HCT116 (cell line): ENCODE data around the gene KHNYN. TPM values are rescaled to one million over a fixed set of nuclear protein-coding genes. Genes with fewer than 3 reads are reported as not detected.

Experiments used
- ATAC-seq: fragments of 200-7000 bp; cut with Tn5 transposase; 2 replicates; pipeline ENCODE4 v1.9.1; 2020; ENCODE audit warnings: mild to moderate bottlenecking, moderate library complexity
- BruUV-seq: library from RNA; stranded (reverse); fragments of 400-500 nt; replicated peaks from 2 replicates; lab custom pipeline; 2021; lab: Mats Ljungman, UMichigan
- CTCF ChIA-PET: fragments of 300-600 bp; sonication (Branson Sonifier 250); formaldehyde crosslinking; loops from one replicate; lab custom pipeline; 2021; ENCODE audit warnings: antibody characterized with exemption; lab: Charles Lee
- POLR2A ChIA-PET: fragments of 300-600, 350-600 bp; sonication (Branson Sonifier 250); formaldehyde crosslinking; loops from one replicate; lab custom pipeline; 2021; ENCODE audit warnings: antibody characterized with exemption; lab: Charles Lee
- RAD21 ChIA-PET, 2 experiments: fragments of 300-600 bp; sonication (Branson Sonifier 250); formaldehyde crosslinking; loops; one replicate each; lab custom pipeline; 2023; ENCODE audit warnings: low total read pairs in 2 of 2; ENCODE audit not compliant: uncharacterized antibody in 2 of 2, unreplicated experiment in 2 of 2, low non-redundant PET in 1 of 2; lab: Charles Lee
- DNase-seq: peaks from one replicate; pipeline ENCODE4 v3.0.0-alpha.2; 2010; ENCODE audit warnings: low read depth, low spot score
- H2AFZ ChIP-seq: fragments of 200-600 bp; shearing (Covaris generic), sonication (generic); 2 replicates; pipeline ENCODE4 v1.6.1; 2017; ENCODE audit warnings: low read depth, mixed run types, mixed read lengths, antibody characterized with exemption, low read length; ENCODE audit not compliant: poor library complexity, severe bottlenecking
- H3K27ac ChIP-seq: 2 replicates; pipeline ENCODE4 v1.5.1; 2012; ENCODE audit warnings: low read depth, low read length
- H3K27me3 ChIP-seq: fragments of 200-600 bp; sonication (generic); 2 replicates; pipeline ENCODE4 v1.6.1; 2016; ENCODE audit warnings: mixed run types, low read length, mixed read lengths; ENCODE audit not compliant: insufficient read depth
- H3K36me3 ChIP-seq, 2 experiments: fragments of 200-500 bp in 1 of 2; fragments of 200-600 bp in 1 of 2; sonication (Bioruptor generic) in 1 of 2; sonication (generic) in 1 of 2; 2 replicates each; pipeline versions ENCODE4 v1.5.1 to v1.6.1; 2014 to 2016; ENCODE audit warnings: low read length in 2 of 2, inconsistent platforms in 1 of 2, mixed read lengths in 1 of 2, mixed run types in 1 of 2; ENCODE audit not compliant: insufficient read depth in 2 of 2, control insufficient read depth in 1 of 2
- H3K4me1 ChIP-seq, 2 experiments: fragments of 200-600 bp in 1 of 2; sonication (generic) in 1 of 2; 2 replicates each; pipeline versions ENCODE4 v1.5.1 to v1.6.1; 2012 to 2017; ENCODE audit warnings: low read length in 2 of 2, inconsistent platforms in 1 of 2, mild to moderate bottlenecking in 1 of 2, mixed read lengths in 1 of 2, mixed run types in 1 of 2, moderate library complexity in 1 of 2; ENCODE audit not compliant: insufficient read depth in 2 of 2, control insufficient read depth in 1 of 2
- H3K4me2 ChIP-seq: fragments of 200-600 bp; sonication (generic); 2 replicates; pipeline ENCODE4 v1.6.1; 2017; ENCODE audit warnings: mixed run types, low read length, mixed read lengths
- H3K4me3 ChIP-seq, 2 experiments: fragments of 200-600 bp in 1 of 2; sonication (generic) in 1 of 2; replicated peaks in 1 of 2; 2 replicates each; pipeline ENCODE4 v1.5.1; 2011 to 2016; ENCODE audit warnings: low read length in 2 of 2, control low read depth in 1 of 2, low read depth in 1 of 2, mild to moderate bottlenecking in 1 of 2, mixed read lengths in 1 of 2, mixed run types in 1 of 2
- H3K79me2 ChIP-seq: fragments of 200-600 bp; sonication (generic); 2 replicates; pipeline ENCODE4 v1.6.1; 2017; ENCODE audit warnings: mild to moderate bottlenecking, mixed run types, low read length, moderate library complexity, mixed read lengths; ENCODE audit not compliant: insufficient read depth
- H3K9ac ChIP-seq: fragments of 200-600 bp; sonication (generic); 2 replicates; pipeline ENCODE4 v1.6.1; 2016; ENCODE audit warnings: low read length, mixed read lengths
- H3K9me2 ChIP-seq: fragments of 200-600 bp; sonication (generic), shearing (Covaris generic); 2 replicates; pipeline ENCODE4 v1.6.1; 2017; ENCODE audit warnings: mixed run types, mild to moderate bottlenecking, moderate library complexity; ENCODE audit not compliant: insufficient read depth
- H3K9me3 ChIP-seq, 2 experiments: fragments of 200-500 bp in 1 of 2; fragments of 200-600 bp in 1 of 2; sonication (Bioruptor generic) in 1 of 2; sonication (generic) in 1 of 2; 2 replicates each; pipeline ENCODE4 v1.6.1; 2014 to 2017; ENCODE audit warnings: low read length in 2 of 2, mixed read lengths in 2 of 2, inconsistent platforms in 1 of 2, low read depth in 1 of 2, mild to moderate bottlenecking in 1 of 2, mixed run types in 1 of 2, moderate library complexity in 1 of 2; ENCODE audit not compliant: control insufficient read depth in 1 of 2, insufficient read depth in 1 of 2
- H4K20me1 ChIP-seq: fragments of 200-600 bp; sonication (generic), shearing (Covaris generic); 2 replicates; pipeline ENCODE4 v1.6.1; 2017; ENCODE audit warnings: mixed run types, mild to moderate bottlenecking, moderate library complexity; ENCODE audit not compliant: insufficient read depth
- JUND ChIP-seq: IDR thresholded peaks from 2 replicates; pipeline ENCODE4 v1.6.1; 2012
- RAD21 ChIP-seq: IDR thresholded peaks from 2 replicates; pipeline ENCODE4 v1.6.1; 2012; ENCODE audit warnings: low read depth, mild to moderate bottlenecking
- TCF7L2 ChIP-seq: IDR thresholded peaks from 2 replicates; pipeline ENCODE4 v1.7.0; 2011; ENCODE audit warnings: borderline replicate concordance, inconsistent platforms; ENCODE audit not compliant: insufficient read depth, insufficient read length; ENCODE audit errors: extremely low read depth
- intact Hi-C: fragments of 100-400 bp; cut with micrococcal nuclease; formaldehyde crosslinking; loops from 2 replicates; pipeline ENCODE4 v1.10.0; 2022
- total RNA-seq: library from RNA; stranded (reverse); gene quantifications from one replicate; pipeline ENCODE4 v1.2.1, GENCODE V29; 2021; ENCODE audit not compliant: unreplicated experiment
- TF ChIP-seq, protein P1 (sequence below): IDR thresholded peaks from 2 replicates; pipeline ENCODE4 v1.6.1; 2012; ENCODE audit warnings: low read depth
- TF ChIP-seq, protein P2 (sequence below), 3 experiments: fragments of 200-600 bp in 1 of 3; sonication (generic) in 1 of 3; IDR thresholded peaks in 2 of 3; conservative IDR thresholded peaks in 1 of 3; 2 replicates each; pipeline ENCODE4 v1.5.1; 2012 to 2017; ENCODE audit warnings: low read depth in 2 of 3, low read length in 2 of 3, antibody characterized with exemption in 1 of 3, borderline replicate concordance in 1 of 3, control low read depth in 1 of 3, mild to moderate bottlenecking in 1 of 3, mixed read lengths in 1 of 3, mixed run types in 1 of 3, moderate library complexity in 1 of 3; ENCODE audit not compliant: insufficient read depth in 1 of 3
- TF ChIP-seq, protein P3 (sequence below): IDR thresholded peaks from 2 replicates; pipeline ENCODE4 v1.6.1; 2011; ENCODE audit warnings: mild to moderate bottlenecking, low read length, moderate library complexity; ENCODE audit not compliant: insufficient replicate concordance; ENCODE audit errors: extremely low read depth

KHNYN gene
- total RNA-seq, 1 experiment from 2014 or later: 50.1 TPM

DNA sequence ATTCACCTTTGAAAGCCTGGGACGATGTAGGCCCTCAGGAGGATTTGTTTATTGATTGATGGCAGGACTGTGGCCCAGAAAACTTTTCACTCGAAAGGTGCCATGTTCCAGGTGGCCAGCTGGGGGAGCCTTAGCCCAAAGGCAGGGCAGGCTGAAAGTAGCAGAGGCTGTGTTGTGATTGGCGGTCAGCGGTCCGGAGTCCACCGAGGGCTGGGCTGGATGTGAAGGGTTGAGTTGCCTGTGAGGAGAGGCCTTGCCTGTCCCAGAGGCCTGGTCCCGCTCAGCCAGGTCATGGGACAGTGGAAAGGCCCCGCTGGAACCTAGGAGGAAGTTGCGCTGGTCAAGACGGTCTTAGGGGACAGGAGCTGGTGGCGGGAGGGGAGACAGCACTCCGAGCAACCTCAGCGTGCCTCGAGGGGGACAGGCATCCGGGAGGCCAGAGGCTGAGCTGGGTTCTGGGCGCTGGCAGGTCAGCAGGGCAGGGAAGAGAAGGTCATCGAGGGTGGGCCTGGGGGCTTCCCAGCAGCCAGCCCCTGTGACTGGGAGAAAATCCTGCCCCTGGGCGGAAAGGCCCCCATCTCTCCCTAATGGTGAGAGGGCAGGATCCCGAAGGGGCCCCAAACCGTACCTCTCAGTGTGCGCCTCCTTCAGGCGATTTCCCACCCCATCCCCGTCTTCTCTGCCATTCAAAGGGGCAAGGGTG is 52.0 kb downstream of the KHNYN start:
- ATAC-seq: peak; percentile 98
- TF ChIP-seq, protein P1, sequence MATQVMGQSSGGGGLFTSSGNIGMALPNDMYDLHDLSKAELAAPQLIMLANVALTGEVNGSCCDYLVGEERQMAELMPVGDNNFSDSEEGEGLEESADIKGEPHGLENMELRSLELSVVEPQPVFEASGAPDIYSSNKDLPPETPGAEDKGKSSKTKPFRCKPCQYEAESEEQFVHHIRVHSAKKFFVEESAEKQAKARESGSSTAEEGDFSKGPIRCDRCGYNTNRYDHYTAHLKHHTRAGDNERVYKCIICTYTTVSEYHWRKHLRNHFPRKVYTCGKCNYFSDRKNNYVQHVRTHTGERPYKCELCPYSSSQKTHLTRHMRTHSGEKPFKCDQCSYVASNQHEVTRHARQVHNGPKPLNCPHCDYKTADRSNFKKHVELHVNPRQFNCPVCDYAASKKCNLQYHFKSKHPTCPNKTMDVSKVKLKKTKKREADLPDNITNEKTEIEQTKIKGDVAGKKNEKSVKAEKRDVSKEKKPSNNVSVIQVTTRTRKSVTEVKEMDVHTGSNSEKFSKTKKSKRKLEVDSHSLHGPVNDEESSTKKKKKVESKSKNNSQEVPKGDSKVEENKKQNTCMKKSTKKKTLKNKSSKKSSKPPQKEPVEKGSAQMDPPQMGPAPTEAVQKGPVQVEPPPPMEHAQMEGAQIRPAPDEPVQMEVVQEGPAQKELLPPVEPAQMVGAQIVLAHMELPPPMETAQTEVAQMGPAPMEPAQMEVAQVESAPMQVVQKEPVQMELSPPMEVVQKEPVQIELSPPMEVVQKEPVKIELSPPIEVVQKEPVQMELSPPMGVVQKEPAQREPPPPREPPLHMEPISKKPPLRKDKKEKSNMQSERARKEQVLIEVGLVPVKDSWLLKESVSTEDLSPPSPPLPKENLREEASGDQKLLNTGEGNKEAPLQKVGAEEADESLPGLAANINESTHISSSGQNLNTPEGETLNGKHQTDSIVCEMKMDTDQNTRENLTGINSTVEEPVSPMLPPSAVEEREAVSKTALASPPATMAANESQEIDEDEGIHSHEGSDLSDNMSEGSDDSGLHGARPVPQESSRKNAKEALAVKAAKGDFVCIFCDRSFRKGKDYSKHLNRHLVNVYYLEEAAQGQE: no peak
- TF ChIP-seq, protein P2, sequence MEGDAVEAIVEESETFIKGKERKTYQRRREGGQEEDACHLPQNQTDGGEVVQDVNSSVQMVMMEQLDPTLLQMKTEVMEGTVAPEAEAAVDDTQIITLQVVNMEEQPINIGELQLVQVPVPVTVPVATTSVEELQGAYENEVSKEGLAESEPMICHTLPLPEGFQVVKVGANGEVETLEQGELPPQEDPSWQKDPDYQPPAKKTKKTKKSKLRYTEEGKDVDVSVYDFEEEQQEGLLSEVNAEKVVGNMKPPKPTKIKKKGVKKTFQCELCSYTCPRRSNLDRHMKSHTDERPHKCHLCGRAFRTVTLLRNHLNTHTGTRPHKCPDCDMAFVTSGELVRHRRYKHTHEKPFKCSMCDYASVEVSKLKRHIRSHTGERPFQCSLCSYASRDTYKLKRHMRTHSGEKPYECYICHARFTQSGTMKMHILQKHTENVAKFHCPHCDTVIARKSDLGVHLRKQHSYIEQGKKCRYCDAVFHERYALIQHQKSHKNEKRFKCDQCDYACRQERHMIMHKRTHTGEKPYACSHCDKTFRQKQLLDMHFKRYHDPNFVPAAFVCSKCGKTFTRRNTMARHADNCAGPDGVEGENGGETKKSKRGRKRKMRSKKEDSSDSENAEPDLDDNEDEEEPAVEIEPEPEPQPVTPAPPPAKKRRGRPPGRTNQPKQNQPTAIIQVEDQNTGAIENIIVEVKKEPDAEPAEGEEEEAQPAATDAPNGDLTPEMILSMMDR (IDR thresholded peaks at IDR 0.05 in 2 of 3, conservative IDR thresholded peaks at IDR 0.05 in 1 of 3; ENCODE audit: borderline replicate concordance in 1 of 3, insufficient read depth in 1 of 3, low read depth in 2 of 3, low read length in 2 of 3): peak; percentile 70 to 88 (median 80); a peak in 5 of 6 replicates
- TF ChIP-seq JUND (no peak), TCF7L2 (no peak), RAD21 (peak; percentile 69)
- TF ChIP-seq, protein P3, sequence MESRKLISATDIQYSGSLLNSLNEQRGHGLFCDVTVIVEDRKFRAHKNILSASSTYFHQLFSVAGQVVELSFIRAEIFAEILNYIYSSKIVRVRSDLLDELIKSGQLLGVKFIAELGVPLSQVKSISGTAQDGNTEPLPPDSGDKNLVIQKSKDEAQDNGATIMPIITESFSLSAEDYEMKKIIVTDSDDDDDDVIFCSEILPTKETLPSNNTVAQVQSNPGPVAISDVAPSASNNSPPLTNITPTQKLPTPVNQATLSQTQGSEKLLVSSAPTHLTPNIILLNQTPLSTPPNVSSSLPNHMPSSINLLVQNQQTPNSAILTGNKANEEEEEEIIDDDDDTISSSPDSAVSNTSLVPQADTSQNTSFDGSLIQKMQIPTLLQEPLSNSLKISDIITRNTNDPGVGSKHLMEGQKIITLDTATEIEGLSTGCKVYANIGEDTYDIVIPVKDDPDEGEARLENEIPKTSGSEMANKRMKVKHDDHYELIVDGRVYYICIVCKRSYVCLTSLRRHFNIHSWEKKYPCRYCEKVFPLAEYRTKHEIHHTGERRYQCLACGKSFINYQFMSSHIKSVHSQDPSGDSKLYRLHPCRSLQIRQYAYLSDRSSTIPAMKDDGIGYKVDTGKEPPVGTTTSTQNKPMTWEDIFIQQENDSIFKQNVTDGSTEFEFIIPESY: no peak
- Histone ChIP-seq H3K27me3 (no peaks in the 10 kb centered on the region), H3K36me3 (no peaks in the 10 kb centered on the region), H3K9me2 (no peaks in the 10 kb centered on the region), H3K4me1 (peaks cover 2 to 23% of the 10 kb centered on the region in 2 experiments; a peak in 3 of 4 replicates), H2AFZ (no peak overlapping the region), H3K4me2 (0 out of 2 replicates have a peak overlapping the region, but pooled peaks have one; percentile 17), H3K4me3 (no peak overlapping the region), H4K20me1 (no peaks in the 10 kb centered on the region), H3K27ac (no peak overlapping the region), H3K9me3 (no peaks in the 10 kb centered on the region), H3K9ac (no peak overlapping the region), H3K79me2 (no peaks in the 10 kb centered on the region)
- ChIA-PET RAD21 (no interaction called here), CTCF (interaction anchor here (0.5 to 1.4 kb wide), 5 partner anchors 9 to 228 kb away, joined by 3 to 4 read pairs (median 3); partner anchors contain the start of gene SDR39U1), POLR2A (no interaction called here)
- peak; percentile 44 for DNase-seq
- BruUV-seq: no TSS peak
- intact Hi-C loops: loop anchor here (2.0 kb wide), 1 partner anchor 197 kb away; no protein-coding TSS in a partner anchor
